Measurements from ENCODE around the gene CFAP251. TPM values are rescaled to one million over a fixed set of nuclear protein-coding genes. Genes with fewer than 3 reads are reported as not detected.

Gene CFAP251
- total and polyA plus RNA-seq, 2 of the 8 experiments (the other 6 are each of a cell fraction or from before 2014, with no cell fraction given): 1.8 to 2.9 TPM

DNA sequence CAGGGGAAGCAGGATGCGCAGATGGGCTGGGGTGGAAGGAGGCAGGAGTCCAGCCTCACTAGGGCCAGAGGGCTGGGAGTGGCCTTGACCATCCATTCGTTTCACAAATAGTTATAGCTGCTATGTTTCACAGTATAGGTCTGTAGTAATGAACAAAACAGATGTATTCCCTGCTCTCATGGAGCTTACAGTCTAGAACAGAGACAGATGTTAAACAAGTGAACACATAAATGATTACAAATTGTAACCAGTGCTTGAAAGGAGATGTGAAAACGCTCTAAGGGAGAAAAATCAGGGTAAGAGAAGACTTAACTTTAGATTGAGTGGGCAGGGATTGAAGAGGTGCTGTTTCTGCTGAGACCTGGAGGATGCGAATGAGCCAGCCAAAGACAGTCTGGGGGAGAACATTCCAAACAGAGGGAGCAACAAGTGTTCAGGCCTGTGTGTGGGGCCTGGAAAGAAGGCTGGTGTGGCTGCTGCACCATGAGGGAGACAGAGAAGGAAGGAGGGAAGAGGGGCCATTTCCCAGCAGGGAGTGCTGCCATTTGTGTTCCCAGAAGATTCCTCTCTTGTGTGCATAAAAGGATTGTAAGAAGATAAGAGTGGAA is 14.6 kb downstream of the CFAP251 start:
- Histone ChIP-seq H3K23me2 (ENCODE audit: low read depth, low read length) (no peaks in the 10 kb centered on the region), H2AK5ac (ENCODE audit: low read depth, low read length) (0 out of 2 replicates have a peak overlapping the region, but pooled peaks have one; percentile 88), H3K9me3 (ENCODE audit: insufficient read depth in 2 of 2, low read depth in 1 of 2, low read length in 1 of 2) (no peaks in the 10 kb centered on the region; a peak in 1 of 4 replicates), H2BK20ac (ENCODE audit: low read length) (peak overlapping the region; percentile 89), H3K36me3 (ENCODE audit: control insufficient read depth in 2 of 4, insufficient read depth in 4 of 4, low read length in 3 of 4) (no peaks in the 10 kb centered on the region), H2BK120ac (replicated peaks; ENCODE audit: low read depth, low read length) (no peak overlapping the region), H3K9ac (replicated peaks in 1 of 4; ENCODE audit: extremely low read depth in 1 of 4, low read depth in 3 of 4, low read length in 3 of 4) (peak overlapping the region in 2 of 4 experiments; percentile 11 to 13; a peak in 4 of 7 replicates), H3K56ac (replicated peaks; ENCODE audit: insufficient read length, low read depth, low read length) (no peak overlapping the region), H4K20me1 (replicated peaks in 1 of 2; ENCODE audit: control insufficient read depth in 1 of 2, insufficient read depth in 2 of 2, low read length in 2 of 2) (no peaks in the 10 kb centered on the region), H3K4me2 (ENCODE audit: insufficient read depth in 1 of 2, low read depth in 2 of 2, low read length in 2 of 2) (peak overlapping the region; percentile 10 to 15; a peak in 1 of 4 replicates), H4K91ac (replicated peaks; ENCODE audit: insufficient read length, low read length) (no peak overlapping the region), H4K5ac (ENCODE audit: insufficient read length, low read depth, low read length) (no peak overlapping the region), H3K14ac (ENCODE audit: insufficient read length) (no peak overlapping the region), H3K4me1 (replicated peaks in 1 of 4; ENCODE audit: control insufficient read depth in 3 of 4, insufficient read depth in 4 of 4, low read length in 3 of 4) (peaks cover 2 to 12% (median 6%) of the 10 kb centered on the region in 4 experiments), H2BK15ac (ENCODE audit: low read length) (no peak overlapping the region), H3K18ac (ENCODE audit: extremely low read depth, low read length) (0 out of 2 replicates have a peak overlapping the region, but pooled peaks have one; percentile 27), H3K23ac (ENCODE audit: insufficient read length) (no peak overlapping the region), H2BK5ac (ENCODE audit: low read depth, low read length) (peak overlapping the region; percentile 75), H3K4me3 (ENCODE audit: extremely low read depth in 1 of 4, insufficient read depth in 2 of 4, low read depth in 3 of 4, low read length in 4 of 4) (no peak overlapping the region), H3K79me2 (ENCODE audit: control insufficient read depth in 1 of 2, insufficient read depth in 2 of 2, low read length in 2 of 2) (no peaks in the 10 kb centered on the region), H2BK12ac (ENCODE audit: low read depth, low read length) (peak overlapping the region; percentile 78; the same call in 1 of the 2 replicates), H3K27me3 (replicated peaks in 1 of 4; ENCODE audit: control insufficient read depth in 3 of 4, extremely low read depth in 1 of 4, insufficient read depth in 3 of 4, low read length in 3 of 4) (no peaks in the 10 kb centered on the region), H4K8ac (ENCODE audit: extremely low read depth, insufficient read depth, low read length) (no peak overlapping the region; the same call in 1 of the 2 replicates), H3K27ac (ENCODE audit: low read depth, low read length) (no peak overlapping the region), H3K4ac (replicated peaks; ENCODE audit: insufficient read length, low read depth, low read length) (peak overlapping the region; percentile 4), H2AFZ (ENCODE audit: low read length) (0 out of 2 replicates have a peak overlapping the region, but pooled peaks have one; percentile 3), H3K79me1 (ENCODE audit: low read depth, low read length) (no peaks in the 10 kb centered on the region)
- FAIRE-seq: no peak
- WGBS, 2 experiments (ENCODE audit: extremely low coverage in 1 of 2, insufficient coverage in 1 of 2, insufficient read length in 1 of 2, insufficient replicate concordance in 2 of 2, low coverage in 1 of 2, low lambda C conversion rate in 2 of 2, missing lambda C conversion rate in 1 of 2): 92% methylated on average over 4 of the region's 4 CpGs; no CpG with 5 or more reads in 1 of the 2 experiments
- CTCF ChIA-PET (ENCODE audit: partially characterized antibody): interaction anchor here (0.6 to 2.1 kb wide), 8 partner anchors 13 to 191 kb away, joined by 3 to 8 read pairs (median 4); partner anchors contain the start of gene CFAP251
- no peak for DNase-seq (ENCODE audit: low read depth in 1 of 2, low spot score in 2 of 2)
- POLR2A ChIA-PET (ENCODE audit: partially characterized antibody): interaction anchor here (0.8 to 1.2 kb wide), 5 partner anchors 9 to 145 kb away, joined by 3 to 5 read pairs (median 3); partner anchors contain the start of genes BCL7A and MLXIP
- TF ChIP-seq MAFK (IDR thresholded peaks at IDR 0.05; ENCODE audit: low read depth, low read length): no peak
- TF ChIP-seq, protein P1, sequence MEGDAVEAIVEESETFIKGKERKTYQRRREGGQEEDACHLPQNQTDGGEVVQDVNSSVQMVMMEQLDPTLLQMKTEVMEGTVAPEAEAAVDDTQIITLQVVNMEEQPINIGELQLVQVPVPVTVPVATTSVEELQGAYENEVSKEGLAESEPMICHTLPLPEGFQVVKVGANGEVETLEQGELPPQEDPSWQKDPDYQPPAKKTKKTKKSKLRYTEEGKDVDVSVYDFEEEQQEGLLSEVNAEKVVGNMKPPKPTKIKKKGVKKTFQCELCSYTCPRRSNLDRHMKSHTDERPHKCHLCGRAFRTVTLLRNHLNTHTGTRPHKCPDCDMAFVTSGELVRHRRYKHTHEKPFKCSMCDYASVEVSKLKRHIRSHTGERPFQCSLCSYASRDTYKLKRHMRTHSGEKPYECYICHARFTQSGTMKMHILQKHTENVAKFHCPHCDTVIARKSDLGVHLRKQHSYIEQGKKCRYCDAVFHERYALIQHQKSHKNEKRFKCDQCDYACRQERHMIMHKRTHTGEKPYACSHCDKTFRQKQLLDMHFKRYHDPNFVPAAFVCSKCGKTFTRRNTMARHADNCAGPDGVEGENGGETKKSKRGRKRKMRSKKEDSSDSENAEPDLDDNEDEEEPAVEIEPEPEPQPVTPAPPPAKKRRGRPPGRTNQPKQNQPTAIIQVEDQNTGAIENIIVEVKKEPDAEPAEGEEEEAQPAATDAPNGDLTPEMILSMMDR (IDR thresholded peaks at IDR 0.05; ENCODE audit: control extremely low read depth in 1 of 3, insufficient read depth in 1 of 3, low read depth in 1 of 3, low read length in 3 of 3): no peak
- no peak for TF ChIP-seq SIX5 (IDR thresholded peaks at IDR 0.05; ENCODE audit: low read depth, low read length)
- no peak for TF ChIP-seq POLR2A (IDR thresholded peaks at IDR 0.05; ENCODE audit: control extremely low read depth in 1 of 2, low read depth in 2 of 2, low read length in 2 of 2)
- no peak for TF ChIP-seq BCL11A (IDR thresholded peaks at IDR 0.05; ENCODE audit: low read depth in 2 of 2, low read length in 2 of 2)
- TF ChIP-seq ZNF274 (IDR thresholded peaks at IDR 0.05; ENCODE audit: borderline replicate concordance, extremely low read depth, low read length): no peak
- TF ChIP-seq JUND (IDR thresholded peaks at IDR 0.05; ENCODE audit: low read length): no peak
- TF ChIP-seq, protein P2, sequence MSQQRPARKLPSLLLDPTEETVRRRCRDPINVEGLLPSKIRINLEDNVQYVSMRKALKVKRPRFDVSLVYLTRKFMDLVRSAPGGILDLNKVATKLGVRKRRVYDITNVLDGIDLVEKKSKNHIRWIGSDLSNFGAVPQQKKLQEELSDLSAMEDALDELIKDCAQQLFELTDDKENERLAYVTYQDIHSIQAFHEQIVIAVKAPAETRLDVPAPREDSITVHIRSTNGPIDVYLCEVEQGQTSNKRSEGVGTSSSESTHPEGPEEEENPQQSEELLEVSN (IDR thresholded peaks at IDR 0.05): no peak
- no peak for TF ChIP-seq SIN3A (conservative IDR thresholded peaks at IDR 0.05 in 1 of 2, IDR thresholded peaks at IDR 0.05 in 1 of 2; ENCODE audit: low read depth in 1 of 2, low read length in 2 of 2)

Measured in H1 (cell line).